Chondrocyte (in vitro differentiated cells): ENCODE data around the gene DDOST. TPM values are rescaled to one million over a fixed set of nuclear protein-coding genes. Genes with fewer than 3 reads are reported as not detected.
"Not testable (repeated sequence)": the region's sequence is repeated elsewhere in the genome, so short reads cannot be mapped to it uniquely, and the experiment has no call there.

Experiments
- DNase-seq: peaks from one replicate; pipeline ENCODE4 v3.0.0; 2021; ENCODE audit warnings: mixed read lengths, low spot score
- H3K27ac Mint-ChIP-seq: one replicate; pipeline ENCODE4 v1.8.0; 2021; ENCODE audit warnings: mild to moderate bottlenecking, moderate library complexity, mixed read lengths; ENCODE audit not compliant: unreplicated experiment
- H3K27me3 Mint-ChIP-seq: 2 replicates; pipeline ENCODE4 v1.8.0; 2021; ENCODE audit warnings: low read depth, mixed read lengths
- H3K36me3 Mint-ChIP-seq: 2 replicates; pipeline ENCODE4 v1.8.0; 2021; ENCODE audit warnings: low read depth, mixed read lengths
- H3K4me1 Mint-ChIP-seq: 2 replicates; pipeline ENCODE4 v1.8.0; 2021; ENCODE audit warnings: low read depth, mild to moderate bottlenecking, mixed read lengths
- H3K4me3 Mint-ChIP-seq: one replicate; pipeline ENCODE4 v1.8.0; 2021; ENCODE audit warnings: mild to moderate bottlenecking, moderate library complexity, mixed read lengths; ENCODE audit not compliant: unreplicated experiment
- H3K9me3 Mint-ChIP-seq: 2 replicates; pipeline ENCODE4 v1.8.0; 2021; ENCODE audit warnings: low read depth, mixed read lengths
- CTCF ChIP-seq: fragments of 200-600 bp; sonication (generic); IDR thresholded peaks from 2 replicates; pipeline ENCODE4 v1.5.0; 2021; ENCODE audit warnings: antibody characterized with exemption, mild to moderate bottlenecking, moderate library complexity
- total RNA-seq: library from RNA; stranded (reverse); gene quantifications from 3 replicates; pipeline ENCODE4 v1.2.1, GENCODE V29; 2021

DDOST gene
- total RNA-seq, 1 donor from 2014 or later: 223 TPM

- H3K36me3 Mint-ChIP-seq: no peaks in the 10 kb centered on the region
- H3K4me1 Mint-ChIP-seq: peaks cover 25% of the 10 kb centered on the region
- no peaks in the 10 kb centered on the region for H3K9me3 Mint-ChIP-seq
- no peak for DNase-seq
- no peak for TF ChIP-seq CTCF
- H3K27ac Mint-ChIP-seq: no peak overlapping the region
- no peaks in the 10 kb centered on the region for H3K27me3 Mint-ChIP-seq
- no peak overlapping the region for H3K4me3 Mint-ChIP-seq
Measured at GRCh38 chr1:20611652-20612051, 49.5 kb downstream of the DDOST start.

- Mint-ChIP-seq H3K36me3 (no peaks in the 10 kb centered on the region), H3K9me3 (no peaks in the 10 kb centered on the region), H3K4me1 (peaks cover 18% of the 10 kb centered on the region), H3K27ac (no peak overlapping the region), H3K4me3 (no peak overlapping the region), H3K27me3 (no peaks in the 10 kb centered on the region)
- no peak for DNase-seq
- TF ChIP-seq CTCF: no peak
Measured at GRCh38 chr1:20610970-20611369, 50.2 kb downstream of the DDOST start.

- Mint-ChIP-seq H3K9me3 (no peaks in the 10 kb centered on the region), H3K4me1 (peaks cover 16% of the 10 kb centered on the region), H3K27me3 (no peaks in the 10 kb centered on the region), H3K4me3 (no peak overlapping the region), H3K27ac (no peak overlapping the region), H3K36me3 (no peaks in the 10 kb centered on the region)
- DNase-seq: no peak
- TF ChIP-seq CTCF: no peak
Measured at GRCh38 chr1:20609541-20609940, 51.6 kb downstream of the DDOST start.

- H3K27ac Mint-ChIP-seq, H3K36me3 Mint-ChIP-seq, H3K4me1 Mint-ChIP-seq: not testable (repeated sequence)
Measured at GRCh38 chr1:20606801-20607570, 54.2 kb downstream of the DDOST start.

GRCh38 chr1:20604678-20605077 is 56.5 kb downstream of the DDOST start:
- Mint-ChIP-seq H3K27me3 (no peaks in the 10 kb centered on the region), H3K4me3 (no peak overlapping the region), H3K9me3 (peaks cover 4% of the 10 kb centered on the region), H3K27ac (no peak overlapping the region), H3K4me1 (peaks cover 23% of the 10 kb centered on the region), H3K36me3 (peaks cover 3% of the 10 kb centered on the region)
- DNase-seq: no peak
- no peak for TF ChIP-seq CTCF

More at GRCh38 chr1:20606801-20607570, 54.2 kb downstream of the DDOST start:
- H3K4me3 Mint-ChIP-seq, DNase-seq, H3K9me3 Mint-ChIP-seq, H3K27me3 Mint-ChIP-seq: not testable (repeated sequence)
